Measurements from ENCODE around the gene HELZ2.
A peak's percentile ranks its signal among the peaks of the same experiment; 100 is the strongest.
"Not testable (repeated sequence)": the region's sequence is repeated elsewhere in the genome, so short reads cannot be mapped to it uniquely, and the experiment has no call there.

DNA sequence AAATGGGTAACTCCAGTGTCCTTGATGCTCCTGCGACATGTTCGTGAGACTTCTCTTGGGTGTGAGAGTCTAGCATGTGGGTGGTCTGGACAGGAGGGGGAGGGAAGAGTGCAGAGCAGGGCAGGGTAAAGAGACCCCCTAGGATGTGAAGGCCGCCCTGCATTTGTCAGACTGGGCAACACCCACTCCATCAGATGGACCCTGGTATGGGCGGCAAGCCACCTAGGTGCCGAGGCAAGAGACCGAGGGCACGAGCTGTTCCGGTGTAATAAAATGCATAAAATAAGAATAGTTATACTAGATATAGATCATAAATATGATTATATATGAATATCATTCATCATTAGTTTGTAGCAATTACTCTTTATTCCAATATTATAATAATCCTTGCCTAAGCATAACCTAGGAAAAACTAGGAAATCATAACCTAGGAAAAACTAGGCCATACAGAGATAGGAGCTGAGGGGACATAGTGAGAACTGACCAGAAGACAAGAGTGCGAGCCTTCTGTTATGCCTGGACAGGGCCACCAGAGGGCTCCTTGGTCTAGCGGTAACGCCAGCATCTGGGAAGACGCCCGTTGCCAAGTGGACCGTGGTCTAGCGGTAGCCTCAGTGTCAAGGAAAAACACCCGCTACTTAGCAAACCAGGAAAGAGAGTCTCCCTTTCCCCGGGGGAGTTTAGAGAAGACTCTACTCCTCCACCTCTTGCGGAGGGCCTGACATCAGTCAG is 40.0 kb upstream of the HELZ2 start:
- TF ChIP-seq, protein P1, sequence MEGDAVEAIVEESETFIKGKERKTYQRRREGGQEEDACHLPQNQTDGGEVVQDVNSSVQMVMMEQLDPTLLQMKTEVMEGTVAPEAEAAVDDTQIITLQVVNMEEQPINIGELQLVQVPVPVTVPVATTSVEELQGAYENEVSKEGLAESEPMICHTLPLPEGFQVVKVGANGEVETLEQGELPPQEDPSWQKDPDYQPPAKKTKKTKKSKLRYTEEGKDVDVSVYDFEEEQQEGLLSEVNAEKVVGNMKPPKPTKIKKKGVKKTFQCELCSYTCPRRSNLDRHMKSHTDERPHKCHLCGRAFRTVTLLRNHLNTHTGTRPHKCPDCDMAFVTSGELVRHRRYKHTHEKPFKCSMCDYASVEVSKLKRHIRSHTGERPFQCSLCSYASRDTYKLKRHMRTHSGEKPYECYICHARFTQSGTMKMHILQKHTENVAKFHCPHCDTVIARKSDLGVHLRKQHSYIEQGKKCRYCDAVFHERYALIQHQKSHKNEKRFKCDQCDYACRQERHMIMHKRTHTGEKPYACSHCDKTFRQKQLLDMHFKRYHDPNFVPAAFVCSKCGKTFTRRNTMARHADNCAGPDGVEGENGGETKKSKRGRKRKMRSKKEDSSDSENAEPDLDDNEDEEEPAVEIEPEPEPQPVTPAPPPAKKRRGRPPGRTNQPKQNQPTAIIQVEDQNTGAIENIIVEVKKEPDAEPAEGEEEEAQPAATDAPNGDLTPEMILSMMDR (IDR thresholded peaks at IDR 0.05) = peak; percentile 39
- not testable (repeated sequence) for TF ChIP-seq EZH2 (IDR thresholded peaks at IDR 0.05; ENCODE audit: borderline replicate concordance, insufficient read depth, low read depth, low read length, poor library complexity, severe bottlenecking)
